Glutamatergic neuron (in vitro differentiated cells): ENCODE measurements around the gene PCK2. TPM values are rescaled to one million over a fixed set of nuclear protein-coding genes. Genes with fewer than 3 reads are reported as not detected.

Experiments
- DNase-seq: peaks from one replicate; pipeline ENCODE4 v3.0.0; 2022
- H3K27ac Mint-ChIP-seq: one replicate; pipeline ENCODE4 v1.8.0; 2020; ENCODE audit warnings: mild to moderate bottlenecking, mixed read lengths, inconsistent platforms; ENCODE audit not compliant: unreplicated experiment
- H3K27me3 Mint-ChIP-seq: one replicate; pipeline ENCODE4 v1.8.0; 2020; ENCODE audit warnings: mild to moderate bottlenecking, moderate library complexity, mixed read lengths, inconsistent platforms; ENCODE audit not compliant: unreplicated experiment
- H3K36me3 Mint-ChIP-seq: one replicate; pipeline ENCODE4 v1.8.0; 2020; ENCODE audit warnings: mild to moderate bottlenecking, mixed read lengths, inconsistent platforms; ENCODE audit not compliant: unreplicated experiment
- H3K4me1 Mint-ChIP-seq: one replicate; pipeline ENCODE4 v1.8.0; 2020; ENCODE audit warnings: mild to moderate bottlenecking, low read depth, mixed read lengths, inconsistent platforms; ENCODE audit not compliant: unreplicated experiment
- H3K4me3 Mint-ChIP-seq: one replicate; pipeline ENCODE4 v1.8.0; 2020; ENCODE audit warnings: mild to moderate bottlenecking, mixed read lengths, inconsistent platforms; ENCODE audit not compliant: unreplicated experiment
- H3K9me3 Mint-ChIP-seq: one replicate; pipeline ENCODE4 v1.8.0; 2020; ENCODE audit warnings: mild to moderate bottlenecking, moderate library complexity, mixed read lengths, inconsistent platforms; ENCODE audit not compliant: unreplicated experiment
- total RNA-seq: library from RNA; stranded (reverse); fragmentation: NEBNext Ultra II Directional; extraction: Animal tissue kit (Norgen Biotek cat#: 25700); gene quantifications from one replicate; pipeline ENCODE4 v1.2.1, GENCODE V29; 2021; ENCODE audit not compliant: unreplicated experiment
- TF ChIP-seq, protein P1 (sequence below): fragments of 200-600 bp; sonication (generic); IDR thresholded peaks from one replicate; pipeline ENCODE4 v1.5.0; 2021; ENCODE audit not compliant: partially characterized antibody, unreplicated experiment

The PCK2 gene
- total RNA-seq, 1 donor from 2014 or later: 99.9 TPM

GRCh38 chr14:24086193-24086955 lies 7.7 kb upstream of the PCK2 start:
- no peak for DNase-seq
- Mint-ChIP-seq H3K27me3 (peaks cover 7% of the 10 kb centered on the region), H3K4me1 (peaks cover 47% of the 10 kb centered on the region), H3K36me3 (peaks cover 10% of the 10 kb centered on the region), H3K9me3 (peaks cover 19% of the 10 kb centered on the region), H3K4me3 (no peak overlapping the region), H3K27ac (peak overlapping the region; percentile 49)
- TF ChIP-seq, protein P1, sequence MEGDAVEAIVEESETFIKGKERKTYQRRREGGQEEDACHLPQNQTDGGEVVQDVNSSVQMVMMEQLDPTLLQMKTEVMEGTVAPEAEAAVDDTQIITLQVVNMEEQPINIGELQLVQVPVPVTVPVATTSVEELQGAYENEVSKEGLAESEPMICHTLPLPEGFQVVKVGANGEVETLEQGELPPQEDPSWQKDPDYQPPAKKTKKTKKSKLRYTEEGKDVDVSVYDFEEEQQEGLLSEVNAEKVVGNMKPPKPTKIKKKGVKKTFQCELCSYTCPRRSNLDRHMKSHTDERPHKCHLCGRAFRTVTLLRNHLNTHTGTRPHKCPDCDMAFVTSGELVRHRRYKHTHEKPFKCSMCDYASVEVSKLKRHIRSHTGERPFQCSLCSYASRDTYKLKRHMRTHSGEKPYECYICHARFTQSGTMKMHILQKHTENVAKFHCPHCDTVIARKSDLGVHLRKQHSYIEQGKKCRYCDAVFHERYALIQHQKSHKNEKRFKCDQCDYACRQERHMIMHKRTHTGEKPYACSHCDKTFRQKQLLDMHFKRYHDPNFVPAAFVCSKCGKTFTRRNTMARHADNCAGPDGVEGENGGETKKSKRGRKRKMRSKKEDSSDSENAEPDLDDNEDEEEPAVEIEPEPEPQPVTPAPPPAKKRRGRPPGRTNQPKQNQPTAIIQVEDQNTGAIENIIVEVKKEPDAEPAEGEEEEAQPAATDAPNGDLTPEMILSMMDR: no peak

GRCh38 chr14:24087004-24087403 lies 7.1 kb upstream of the PCK2 start:
- peak overlapping the region; percentile 8 for H3K27ac Mint-ChIP-seq
- peaks cover 44% of the 10 kb centered on the region for H3K4me1 Mint-ChIP-seq
- peaks cover 16% of the 10 kb centered on the region for H3K9me3 Mint-ChIP-seq
- peaks cover 10% of the 10 kb centered on the region for H3K36me3 Mint-ChIP-seq
- H3K4me3 Mint-ChIP-seq: no peak overlapping the region
- TF ChIP-seq, protein P1: no peak
- no peak for DNase-seq
- H3K27me3 Mint-ChIP-seq: peaks cover 5% of the 10 kb centered on the region

GRCh38 chr14:24088095-24088494 lies 6.0 kb upstream of the PCK2 start:
- H3K27me3 Mint-ChIP-seq: peaks cover 9% of the 10 kb centered on the region
- no peak for DNase-seq
- H3K27ac Mint-ChIP-seq: no peak overlapping the region
- TF ChIP-seq, protein P1: no peak
- H3K9me3 Mint-ChIP-seq: peaks cover 13% of the 10 kb centered on the region
- peaks cover 35% of the 10 kb centered on the region for H3K4me1 Mint-ChIP-seq
- no peak overlapping the region for H3K4me3 Mint-ChIP-seq
- peaks cover 10% of the 10 kb centered on the region for H3K36me3 Mint-ChIP-seq

- TF ChIP-seq, protein P1: no peak
- H3K4me3 Mint-ChIP-seq: no peak overlapping the region
- H3K36me3 Mint-ChIP-seq: peaks cover 8% of the 10 kb centered on the region
- H3K27ac Mint-ChIP-seq: peak overlapping the region; percentile 70
- H3K4me1 Mint-ChIP-seq: peaks cover 34% of the 10 kb centered on the region
- no peak for DNase-seq
- H3K9me3 Mint-ChIP-seq: peaks cover 16% of the 10 kb centered on the region
- H3K27me3 Mint-ChIP-seq: peaks cover 15% of the 10 kb centered on the region
Measured at GRCh38 chr14:24089890-24090289, 4.2 kb upstream of the PCK2 start.

DNA sequence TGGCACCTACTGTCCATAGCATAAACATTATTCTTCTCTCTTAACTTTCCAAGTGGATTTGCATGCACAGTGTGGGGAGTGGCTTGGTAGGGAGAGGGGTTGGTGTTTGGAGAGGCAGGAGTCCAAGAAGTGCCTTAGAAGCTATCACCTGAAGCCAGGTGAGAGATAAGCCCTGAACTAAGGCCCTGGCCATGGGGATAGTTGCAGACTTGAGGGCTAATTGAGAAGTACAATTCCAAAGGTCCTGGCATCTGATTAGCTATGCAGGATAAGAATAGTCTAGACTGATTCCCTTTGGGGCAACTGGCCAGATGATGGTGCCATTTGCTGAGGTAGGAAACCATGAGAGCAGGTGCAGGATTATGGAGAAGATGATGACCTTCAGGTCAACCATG lies 2.0 kb upstream of the PCK2 start:
- Mint-ChIP-seq H3K4me3 (peak overlapping the region; percentile 52), H3K9me3 (peaks cover 14% of the 10 kb centered on the region), H3K4me1 (peaks cover 30% of the 10 kb centered on the region), H3K27me3 (peaks cover 16% of the 10 kb centered on the region), H3K27ac (peak overlapping the region; percentile 28), H3K36me3 (peaks cover 5% of the 10 kb centered on the region)
- TF ChIP-seq, protein P1: no peak
- no peak for DNase-seq
